HL-60/S4 (cell line): ENCODE measurements around the gene NMT2.
"Not testable (repeated sequence)": the region's sequence is repeated elsewhere in the genome, so short reads cannot be mapped to it uniquely, and the experiment has no call there.

ENCODE experiments used
- in situ Hi-C: fragments of 300-500 bp; cut with MboI; formaldehyde crosslinking; loops from 2 replicates; pipeline ENCODE4 v1.14.3; 2022; ENCODE audit warnings: low sequenced_read_pairs

Gene NMT2

DNA sequence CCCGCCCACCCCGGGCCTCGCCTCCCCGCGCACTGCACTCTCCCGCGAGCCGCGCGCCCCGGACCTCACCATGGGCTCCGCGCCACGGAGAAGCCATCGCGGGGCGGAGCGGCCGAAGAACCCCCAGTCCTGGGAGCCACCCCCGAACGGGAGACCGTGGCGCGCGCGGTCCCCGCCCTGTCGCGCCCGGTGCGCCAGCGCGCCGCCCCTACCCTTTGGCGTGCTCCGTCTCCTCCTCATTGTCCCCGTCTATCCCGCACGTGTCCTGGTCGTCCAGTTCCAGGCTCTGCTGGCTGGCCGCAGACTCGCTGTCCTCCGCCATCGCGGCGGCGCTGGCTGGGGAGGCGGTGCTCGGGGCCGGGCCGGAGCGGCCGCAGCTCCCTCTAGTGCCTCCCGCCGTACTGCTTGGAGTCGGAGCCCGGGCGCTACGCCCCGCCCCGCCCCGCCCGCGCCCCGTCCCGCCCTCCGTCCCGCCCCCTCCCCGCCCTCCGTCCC is at the start of gene NMT2:
NMT2 (minus strand) TSS at position 403 of the 495 bp plus-strand sequence; CDS start at position 322, 81 bp downstream.
- in situ Hi-C loops: no loop called here

DNA sequence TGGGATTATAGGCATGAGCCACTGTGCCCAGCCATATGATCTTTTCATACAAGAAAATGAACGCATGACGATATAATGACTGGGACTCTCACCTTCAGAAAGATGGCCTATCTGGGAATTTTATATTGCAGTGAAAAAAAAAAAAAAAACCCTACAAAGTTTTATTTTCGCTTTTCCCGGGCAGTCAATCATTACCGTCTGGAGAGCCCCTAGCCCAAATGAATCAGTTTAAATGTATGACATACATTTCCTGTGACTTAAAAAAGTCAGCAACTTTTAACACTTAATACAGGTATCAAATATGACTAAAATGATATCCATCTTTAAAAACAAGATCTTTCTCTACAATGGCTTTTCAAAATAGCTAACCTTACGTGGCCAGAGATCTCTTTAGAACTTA is 48.2 kb upstream of the NMT2 start:
- in situ Hi-C loops: no loop called here

DNA sequence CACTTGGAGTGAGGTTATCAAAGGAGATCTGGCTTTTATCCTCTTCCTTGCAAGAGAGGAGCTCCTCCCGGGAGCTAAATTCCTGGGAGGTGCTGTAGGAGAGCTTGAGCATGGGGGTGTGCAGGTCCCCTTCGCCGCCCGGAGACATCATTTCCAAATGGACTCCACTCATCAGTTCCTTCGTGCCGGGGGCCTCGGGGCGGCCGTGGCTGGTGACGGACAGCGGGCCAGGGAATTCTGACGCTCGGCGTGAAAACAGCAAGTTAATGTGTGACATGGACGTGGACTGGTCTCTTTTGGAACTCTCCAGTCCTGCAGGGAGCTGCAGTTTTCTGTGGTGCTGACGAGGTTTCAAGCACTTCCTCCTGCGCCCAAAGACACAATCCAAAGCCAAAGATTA is 45.7 kb upstream of the NMT2 start:
- in situ Hi-C loops: no loop called here

DNA sequence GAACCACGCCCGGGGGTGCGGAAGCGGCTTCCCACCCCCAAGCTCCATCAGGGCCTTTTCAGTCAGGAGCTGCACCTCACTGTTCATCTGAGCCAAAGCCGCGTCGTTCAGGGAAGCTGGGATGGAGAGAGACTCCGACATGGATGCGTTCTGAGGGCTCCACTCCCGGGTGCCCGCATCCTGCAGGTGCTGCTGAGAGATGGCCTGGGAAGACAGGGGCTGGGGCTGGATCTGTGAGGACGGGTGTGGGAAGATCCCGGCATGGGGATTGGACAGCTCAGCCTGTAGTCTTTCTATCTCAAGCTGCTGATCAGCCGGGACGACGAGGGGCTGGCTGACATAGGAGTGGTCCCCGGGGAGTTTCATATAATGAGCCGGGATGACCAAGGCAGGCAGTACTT is 45.0 kb upstream of the NMT2 start:
- in situ Hi-C loops: no loop called here

DNA sequence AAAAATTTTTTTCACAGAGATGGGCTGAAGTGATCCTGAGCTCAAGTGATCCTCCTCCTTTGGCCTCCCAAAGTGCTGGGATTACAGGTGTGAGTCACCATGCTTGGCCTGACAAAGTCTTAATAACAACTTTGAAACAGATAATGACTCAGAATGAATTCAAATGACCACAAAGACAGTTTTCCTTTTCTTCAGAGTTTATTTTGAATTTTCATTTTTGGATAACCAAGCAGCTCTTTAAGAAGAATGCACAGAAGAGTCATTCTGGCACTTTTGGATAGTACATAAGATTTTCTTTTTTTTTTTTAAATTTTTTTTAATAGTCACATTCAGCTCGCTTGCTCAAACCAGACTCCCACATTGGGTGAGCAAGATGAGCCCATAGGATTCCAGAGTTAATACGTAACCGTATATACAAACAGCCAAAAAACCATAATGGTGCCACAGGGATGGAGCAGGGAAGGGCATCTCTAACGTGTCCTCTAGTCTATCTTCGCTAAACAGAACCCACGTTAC is 43.0 kb upstream of the NMT2 start:
- in situ Hi-C loops: no loop called here

DNA sequence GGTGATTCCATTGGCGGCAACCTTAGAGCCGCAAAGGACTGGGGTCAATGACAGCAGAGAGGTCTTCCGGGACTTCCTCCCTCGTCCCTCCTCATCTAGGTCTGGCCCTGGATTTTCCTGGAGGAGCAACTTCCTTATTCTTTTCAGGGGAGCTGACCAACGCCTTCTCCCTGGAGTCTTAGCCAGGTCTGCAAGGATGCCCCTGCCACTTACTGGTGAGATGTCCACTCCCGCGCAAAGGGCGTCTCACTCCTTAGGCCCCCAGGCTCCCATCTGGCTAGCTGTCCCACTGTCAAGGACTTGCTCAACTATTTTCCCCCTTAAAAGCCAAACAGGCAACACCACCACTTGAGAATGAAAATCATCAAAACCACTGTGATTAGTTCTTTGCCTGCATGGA is 42.0 kb upstream of the NMT2 start:
- in situ Hi-C loops: no loop called here

DNA sequence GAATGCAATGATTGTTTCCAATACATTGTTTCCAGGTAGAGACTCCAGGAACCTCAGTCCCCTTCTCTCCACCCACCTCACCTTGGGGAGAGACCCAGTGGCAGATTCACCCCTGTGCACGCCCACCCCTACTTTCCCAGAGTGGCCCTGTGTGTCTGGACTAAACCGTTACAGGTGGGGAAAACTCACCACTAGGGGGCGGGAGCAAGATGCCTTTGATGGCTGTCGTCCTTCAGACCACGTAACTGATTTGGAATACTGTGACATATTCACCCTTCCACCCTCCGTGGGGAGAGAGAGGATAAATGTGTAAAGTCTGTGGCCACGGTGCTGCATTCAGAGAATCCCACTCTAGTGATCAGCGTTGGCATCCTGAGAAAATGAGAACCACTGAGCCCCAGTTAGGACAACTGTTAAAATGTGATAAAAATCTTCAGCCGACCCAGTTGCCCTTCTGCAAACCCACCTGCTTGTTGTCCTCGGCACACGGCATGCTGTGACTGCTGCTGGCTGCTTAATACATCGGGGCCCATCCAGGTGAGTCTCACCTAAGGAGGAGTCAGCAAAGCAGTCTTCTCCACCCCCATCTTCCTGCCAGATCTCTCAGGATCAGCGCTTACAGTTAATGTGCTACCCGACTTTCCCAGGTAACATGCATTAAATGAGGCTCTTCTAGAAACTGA is 41.5 kb upstream of the NMT2 start:
- in situ Hi-C loops: no loop called here

DNA sequence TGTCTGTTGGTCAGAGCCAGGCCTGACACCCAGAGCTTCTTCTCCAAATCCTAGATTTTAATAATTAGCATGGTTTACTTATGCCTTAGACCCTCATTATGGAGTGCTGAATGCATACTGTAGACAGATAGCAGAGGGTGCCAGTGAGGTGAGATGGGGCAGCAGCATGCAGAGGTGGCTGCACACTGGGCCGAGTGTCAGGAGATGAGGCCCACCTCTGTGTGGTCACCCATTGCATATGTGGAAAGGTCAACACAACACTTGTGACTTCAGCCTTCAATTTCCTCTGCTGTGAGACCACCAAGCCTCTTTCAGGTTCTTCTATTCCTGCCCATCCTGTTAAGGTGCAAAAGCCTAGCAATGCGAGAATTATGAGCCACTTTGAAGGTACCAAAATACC is 39.7 kb upstream of the NMT2 start:
- in situ Hi-C loops: no loop called here

DNA sequence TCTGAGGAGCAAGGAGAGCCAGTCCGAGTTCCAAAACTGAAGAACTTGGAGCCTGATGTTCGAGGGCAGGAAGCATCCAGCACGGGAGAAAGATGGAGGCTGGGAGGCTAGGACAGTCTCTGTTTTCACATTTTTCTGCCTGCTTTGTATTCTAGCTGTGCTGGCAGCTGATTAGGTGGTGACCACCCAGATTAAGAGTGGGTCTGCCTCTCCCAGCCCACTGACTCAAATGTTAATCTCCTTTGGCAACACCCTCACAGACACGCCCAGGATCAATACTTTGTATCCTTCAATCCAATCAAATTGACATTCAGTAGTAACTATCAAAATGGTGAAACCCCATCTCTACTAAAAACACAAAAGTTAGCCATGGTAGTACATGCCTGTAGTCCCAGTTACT is 38.9 kb upstream of the NMT2 start:
- in situ Hi-C loops: not testable (repeated sequence)

DNA sequence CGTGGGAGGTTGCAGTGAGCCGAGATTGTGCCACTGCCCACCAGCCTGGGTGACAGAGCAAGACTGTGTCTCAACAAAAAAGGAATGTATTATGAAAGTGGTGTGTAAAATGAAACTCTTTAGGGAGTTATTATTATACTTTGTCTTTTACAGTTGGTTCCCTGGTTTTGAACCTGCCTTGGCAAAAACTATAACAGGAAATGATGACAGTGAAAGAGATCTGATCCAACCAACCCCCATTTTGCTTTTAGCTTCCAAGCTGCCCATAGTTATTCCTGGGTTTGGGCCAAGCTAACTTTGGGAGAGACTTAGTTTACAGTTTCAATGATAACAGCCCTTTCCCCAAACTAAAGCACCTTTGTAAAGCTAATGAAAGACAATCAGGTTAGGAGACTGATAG is 34.1 kb upstream of the NMT2 start:
- in situ Hi-C loops: no loop called here

DNA sequence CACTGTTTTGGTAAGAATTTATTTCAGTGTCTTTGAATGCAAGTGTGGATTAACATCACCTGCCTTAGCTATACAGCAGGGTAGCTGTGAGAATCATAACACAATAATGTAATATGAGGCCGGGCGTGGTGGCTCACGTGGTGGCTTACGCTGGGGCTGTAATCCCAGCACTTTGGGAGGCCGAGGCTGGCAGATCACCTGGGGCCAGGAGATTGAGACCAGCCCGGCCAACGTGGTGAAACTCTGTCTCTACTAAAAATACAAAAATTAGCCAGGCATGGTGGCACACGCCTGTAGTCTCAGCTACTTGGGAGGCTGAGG is 33.8 kb upstream of the NMT2 start:
- in situ Hi-C loops: not testable (repeated sequence)

DNA sequence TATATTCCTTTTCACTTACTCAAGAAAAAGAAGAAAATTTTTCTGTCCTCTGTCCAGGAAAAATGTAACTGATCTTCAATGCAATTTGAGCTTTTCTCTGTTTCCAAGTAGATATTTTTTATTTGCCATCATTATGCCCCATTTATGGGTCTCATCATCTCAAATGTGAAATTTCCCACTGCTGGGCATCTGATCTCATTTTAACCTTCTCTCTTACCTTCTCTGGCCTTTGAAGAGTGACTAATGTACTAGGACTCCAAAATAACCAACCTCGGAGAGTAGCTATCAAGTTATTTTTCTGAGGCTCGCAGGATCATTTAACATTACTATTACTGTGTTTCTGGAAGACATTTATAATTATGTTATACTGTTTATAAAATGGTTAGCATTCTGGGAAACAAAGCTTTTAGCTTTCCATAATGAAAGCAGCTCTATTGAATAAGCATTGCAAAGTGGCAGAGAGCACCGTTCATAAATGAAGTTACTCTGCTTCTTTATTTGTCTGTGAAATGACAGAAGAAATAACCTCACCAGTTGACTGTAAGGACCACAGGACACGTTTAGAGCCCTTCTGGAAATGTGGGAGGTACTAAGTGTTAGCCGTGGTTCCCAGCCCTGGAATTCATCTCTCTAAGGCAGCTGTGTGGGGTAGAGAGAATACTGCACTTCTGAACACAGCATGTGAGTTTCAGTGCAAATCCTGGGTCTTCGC is 33.3 kb upstream of the NMT2 start:
- in situ Hi-C loops: no loop called here

DNA sequence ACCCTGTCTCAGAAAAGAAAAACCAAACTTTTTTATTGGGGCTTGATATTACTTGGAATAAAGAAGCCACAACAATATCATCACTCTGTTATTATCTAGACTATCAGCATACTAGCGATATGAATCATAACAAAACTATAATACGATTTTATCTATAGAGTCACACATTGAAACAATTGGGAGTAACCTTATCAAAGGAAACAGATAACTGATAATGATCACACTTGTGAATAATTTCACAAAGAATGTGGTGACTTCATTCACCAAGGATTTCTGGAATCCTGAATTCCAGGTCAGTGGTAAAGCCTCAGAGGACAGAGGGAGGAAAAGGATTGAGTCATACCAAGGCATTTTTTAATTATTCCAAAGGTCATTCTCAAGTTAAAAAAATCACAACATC is 32.1 kb upstream of the NMT2 start:
- in situ Hi-C loops: no loop called here

DNA sequence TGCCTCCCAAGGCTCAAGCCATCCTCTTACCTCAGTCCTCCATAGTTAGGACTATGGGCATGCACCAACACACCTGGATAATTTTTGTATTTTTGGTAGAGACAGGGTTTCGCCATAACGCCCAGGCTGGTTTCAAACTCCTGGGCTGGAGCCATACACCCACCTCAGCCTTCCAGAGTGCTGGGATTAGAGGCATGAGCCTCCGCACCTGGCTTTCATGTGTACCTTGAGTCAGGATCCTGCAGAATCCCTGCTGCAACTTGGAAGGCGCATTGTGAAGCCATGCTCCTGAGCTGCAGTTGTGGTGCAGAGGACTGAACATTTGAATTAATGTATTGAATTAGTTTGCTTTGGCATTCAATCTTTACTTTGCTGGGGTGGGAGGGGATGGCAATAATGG is 29.4 kb upstream of the NMT2 start:
- in situ Hi-C loops: no loop called here

DNA sequence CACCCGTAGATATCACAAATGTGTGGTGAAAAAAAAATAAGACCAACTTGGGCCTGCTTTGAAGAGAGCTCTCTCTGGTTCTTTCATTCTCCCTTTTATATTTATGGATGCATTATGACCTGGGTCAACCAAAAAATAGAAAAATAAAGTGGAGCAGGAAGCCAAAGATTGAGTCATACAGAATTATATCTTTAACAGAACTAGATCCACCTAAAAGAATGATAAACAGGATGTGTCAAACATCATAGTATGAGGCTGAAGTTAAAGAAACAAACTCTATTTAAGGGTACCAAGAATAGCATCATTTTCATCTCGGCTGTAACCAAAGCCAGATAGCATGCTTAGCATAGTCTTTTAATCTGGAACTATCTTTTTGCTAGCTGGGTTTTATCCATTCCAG is 28.8 kb upstream of the NMT2 start:
- in situ Hi-C loops: no loop called here

DNA sequence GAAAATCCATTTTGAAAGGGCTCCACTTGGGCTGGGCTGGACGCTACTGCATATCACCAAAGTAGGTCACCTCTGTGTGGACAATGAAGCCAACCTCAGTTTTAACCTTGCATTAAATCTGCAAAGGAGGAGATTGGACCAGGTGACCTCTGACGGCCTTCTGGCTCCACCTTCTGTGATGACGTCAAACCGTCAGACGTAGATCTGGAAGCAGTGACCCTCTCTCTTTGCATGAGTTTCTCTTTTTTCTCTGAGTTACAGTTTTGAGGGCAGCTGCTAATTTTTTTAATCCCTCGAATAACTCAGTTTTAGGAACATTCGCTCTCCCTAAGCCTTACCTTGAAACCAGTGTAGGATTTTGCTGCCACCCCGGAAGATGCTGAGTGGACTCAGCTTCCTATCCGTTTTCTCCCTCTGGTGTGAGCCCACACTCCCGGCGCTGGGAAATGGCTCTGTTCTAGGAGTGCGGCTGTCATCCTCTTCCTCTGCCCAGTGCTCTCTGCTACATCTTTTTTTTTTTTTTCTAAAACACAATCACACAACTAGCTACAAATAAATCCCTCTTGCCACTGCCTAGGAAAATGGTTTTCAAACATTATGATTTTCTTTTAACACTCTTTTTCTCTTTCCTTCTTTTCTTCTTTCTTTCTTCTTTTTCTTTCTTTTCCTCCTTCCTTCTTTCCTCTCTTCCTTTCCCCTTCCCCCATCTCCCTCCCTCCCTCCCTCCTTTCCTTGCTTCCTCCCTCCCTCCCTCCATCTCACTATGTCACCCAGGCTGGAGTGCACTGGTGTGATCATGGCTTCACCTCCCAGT is 27.7 kb upstream of the NMT2 start:
- in situ Hi-C loops: no loop called here

DNA sequence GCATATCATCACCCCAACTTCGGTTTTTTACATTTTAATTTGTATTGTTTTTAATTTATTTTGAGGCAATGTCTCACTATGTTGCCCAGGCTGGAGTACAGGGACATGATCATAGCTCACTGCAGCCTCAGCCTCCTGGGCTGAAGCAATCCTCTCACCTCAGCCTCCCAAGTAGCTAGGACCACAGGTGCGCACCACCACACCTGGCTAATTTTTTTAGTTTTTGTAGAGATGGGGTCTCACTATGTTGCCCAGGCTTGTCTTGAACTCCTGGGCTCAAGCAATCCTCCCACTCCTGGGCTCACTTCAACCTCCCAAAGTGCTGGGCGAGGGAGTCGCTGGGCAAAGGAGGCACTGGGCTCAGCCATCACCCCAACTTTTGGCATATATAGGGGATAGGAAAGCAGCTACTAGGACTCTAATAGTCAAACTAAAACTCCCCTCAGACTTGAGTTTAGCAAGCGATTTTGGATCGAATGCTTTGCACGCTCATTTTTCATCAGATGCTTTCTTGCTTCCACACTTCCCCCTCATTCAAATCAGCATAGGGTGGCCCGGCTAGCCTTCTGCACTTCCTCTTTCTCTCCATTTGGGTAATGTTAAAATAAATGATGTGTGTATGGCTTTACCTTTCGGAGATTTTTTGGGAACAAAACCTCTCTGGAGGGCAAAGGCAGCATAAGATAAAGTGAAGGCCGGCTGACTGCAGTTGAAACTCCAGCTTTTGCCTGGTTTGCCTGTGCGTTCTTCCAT is 20.8 kb upstream of the NMT2 start:
- in situ Hi-C loops: no loop called here

DNA sequence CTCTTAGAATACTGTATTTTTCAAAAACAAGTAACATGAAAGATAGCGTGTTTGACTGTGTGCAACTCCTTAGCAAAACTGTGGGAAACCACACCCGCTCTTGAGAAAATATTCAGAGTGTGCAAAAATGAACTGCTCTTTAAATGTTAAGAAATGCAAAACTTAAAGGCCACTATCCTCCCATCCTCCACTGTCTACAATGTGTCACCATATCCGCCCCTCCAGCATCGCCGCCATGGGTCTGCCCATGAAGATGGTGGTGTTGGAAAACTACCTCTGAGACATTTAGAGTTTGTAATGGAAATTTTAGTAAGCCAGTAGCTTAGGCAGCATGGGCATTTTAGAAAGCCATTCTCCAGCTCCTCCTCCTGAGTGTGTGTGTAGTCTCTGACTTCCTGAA is 20.1 kb upstream of the NMT2 start:
- in situ Hi-C loops: no loop called here

DNA sequence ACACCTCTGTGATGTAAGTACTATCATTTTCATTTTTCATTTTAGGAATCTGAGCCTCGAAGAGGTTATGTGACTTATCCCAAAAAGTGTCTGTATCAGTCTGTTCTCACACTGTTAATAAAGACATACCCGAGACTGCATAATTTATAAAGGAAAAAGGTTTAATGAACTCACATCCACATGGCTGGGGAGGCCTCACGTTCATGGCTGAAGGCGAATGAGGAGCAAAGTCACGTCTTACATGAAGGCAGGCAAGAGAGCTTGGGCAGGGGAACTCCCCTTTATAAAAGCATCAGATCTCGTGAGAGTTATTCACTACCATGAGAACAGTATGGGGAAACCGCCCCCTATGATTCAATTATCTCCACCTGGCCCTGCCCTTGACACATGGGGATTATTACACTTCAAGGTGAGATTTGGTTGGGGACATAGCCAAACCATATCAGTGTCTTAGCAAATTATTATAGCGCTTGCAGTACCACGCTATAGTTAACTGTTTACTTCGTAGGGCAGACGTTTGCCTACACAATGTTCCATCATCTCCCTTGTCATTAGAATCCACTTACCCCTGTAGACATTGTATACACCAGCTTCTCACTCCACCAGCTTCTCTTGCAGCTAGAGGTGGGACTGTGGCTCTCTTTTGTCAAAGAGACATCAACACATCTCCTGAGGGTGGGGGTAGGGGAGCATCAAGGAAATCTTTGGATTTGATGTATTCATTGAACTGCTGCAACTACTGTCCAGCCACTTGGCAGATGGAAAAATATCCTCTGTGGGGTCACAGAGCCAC is 15.4 kb upstream of the NMT2 start:
- in situ Hi-C loops: no loop called here

DNA sequence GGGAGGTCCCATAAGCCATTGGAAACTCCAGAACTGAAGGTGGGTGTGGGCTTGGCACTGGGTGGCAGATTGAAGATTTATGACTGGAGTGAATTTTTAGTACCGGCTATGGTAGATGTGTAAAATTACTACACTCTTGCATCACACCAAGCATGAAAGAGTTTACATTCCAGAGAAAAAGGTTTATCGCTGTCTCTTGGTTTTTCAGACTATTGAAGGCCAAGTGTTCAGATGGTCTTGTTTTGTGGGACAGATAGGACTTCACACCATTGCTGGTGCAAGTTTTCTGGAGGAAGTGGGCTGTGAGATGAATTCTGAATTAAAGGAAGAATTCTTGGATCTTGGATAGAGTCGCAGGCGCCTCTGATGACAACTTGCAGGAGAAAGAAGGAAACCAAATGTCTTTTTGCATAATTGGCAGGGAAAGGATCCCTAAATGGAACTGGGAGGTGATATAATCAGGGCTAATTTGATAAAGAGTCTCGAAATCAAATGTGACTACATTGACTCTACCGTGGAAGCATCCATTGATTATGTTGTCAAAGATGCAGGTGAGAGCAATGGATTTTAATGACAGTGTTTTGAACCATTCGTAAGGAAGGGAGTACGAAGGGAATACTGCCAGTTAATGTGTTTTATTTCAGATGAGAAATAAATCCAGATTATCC is 14.2 kb upstream of the NMT2 start:
- in situ Hi-C loops: no loop called here
